GM18507 (cell line): ENCODE data around the gene KSR1.
A peak's percentile ranks its signal among the peaks of the same experiment; 100 is the strongest.
"Not testable (repeated sequence)": the region's sequence is repeated elsewhere in the genome, so short reads cannot be mapped to it uniquely, and the experiment has no call there.

Source experiments
- DNase-seq: peaks from one replicate; pipeline ENCODE4 v3.0.0; 2011; ENCODE audit warnings: low read depth; ENCODE audit not compliant: insufficient read length; ENCODE audit errors: extremely low spot score
- FAIRE-seq: peaks from 2 replicates; lab custom pipeline; 2011; peaks lifted over from hg19 to GRCh38; lab: Jason Lieb, UNC

Gene KSR1

GRCh38 chr17:27654136-27654535, 197.9 kb downstream of the KSR1 start:
- DNase-seq (no peak), FAIRE-seq (no peak)

GRCh38 chr17:27654654-27655524, 198.6 kb downstream of the KSR1 start:
- DNase-seq (peak; percentile 65), FAIRE-seq (peak; percentile 79)

- FAIRE-seq, DNase-seq: not testable (repeated sequence)
These were observed 199.4 kb downstream of the KSR1 start for GRCh38 chr17:27655525-27656111.

- not testable (repeated sequence) for DNase-seq, FAIRE-seq
These were observed 200.4 kb downstream of the KSR1 start for GRCh38 chr17:27656620-27657019.

GRCh38 chr17:27657620-27658019, 201.4 kb downstream of the KSR1 start:
- DNase-seq (no peak), FAIRE-seq (no peak)

GRCh38 chr17:27659683-27660082, 203.4 kb downstream of the KSR1 start:
- FAIRE-seq (no peak), DNase-seq (no peak)

GRCh38 chr17:27660436-27660835, 204.2 kb downstream of the KSR1 start:
- no peak for DNase-seq
- FAIRE-seq = no peak

GRCh38 chr17:27663936-27664605, 207.8 kb downstream of the KSR1 start:
- DNase-seq (no peak), FAIRE-seq (no peak)

- DNase-seq = no peak
- no peak for FAIRE-seq
These were observed 208.3 kb downstream of the KSR1 start for GRCh38 chr17:27664606-27664965.

- DNase-seq = no peak
- no peak for FAIRE-seq
These were observed 209.3 kb downstream of the KSR1 start for GRCh38 chr17:27665549-27665948.

GRCh38 chr17:27666270-27666669, 210.0 kb downstream of the KSR1 start:
- not testable (repeated sequence) for DNase-seq, FAIRE-seq

- no peak for FAIRE-seq
- no peak for DNase-seq
These were observed 210.7 kb downstream of the KSR1 start for GRCh38 chr17:27666831-27667560.

GRCh38 chr17:27667656-27668487, 211.6 kb downstream of the KSR1 start:
- FAIRE-seq = no peak
- no peak for DNase-seq

GRCh38 chr17:27668488-27668823, 212.2 kb downstream of the KSR1 start:
- DNase-seq = no peak
- FAIRE-seq = no peak

- DNase-seq = no peak
These were observed 212.9 kb downstream of the KSR1 start for GRCh38 chr17:27669136-27669535.

GRCh38 chr17:27669850-27670249, 213.6 kb downstream of the KSR1 start:
- no peak for DNase-seq
- no peak for FAIRE-seq

More at GRCh38 chr17:27669136-27669535, 212.9 kb downstream of the KSR1 start:
- no peak for FAIRE-seq

GRCh38 chr17:27670791-27671590, 214.7 kb downstream of the KSR1 start:
- DNase-seq (no peak), FAIRE-seq (no peak)

GRCh38 chr17:27671591-27671910, 215.3 kb downstream of the KSR1 start:
- DNase-seq (no peak), FAIRE-seq (no peak)
